Measurements from ENCODE around the gene ASXL1.

GRCh38 chr20:32458061-32458836, 100.1 kb downstream of the ASXL1 start:
- TF ChIP-seq CTCF (optimal IDR thresholded peaks at IDR 0.05 in 1 of 3, IDR thresholded peaks at IDR 0.05 in 1 of 3, conservative IDR thresholded peaks at IDR 0.05 in 1 of 3; ENCODE audit: extremely low read depth in 1 of 3, insufficient read depth in 2 of 3, low read length in 3 of 3) (no peak), EZH2 (IDR thresholded peaks at IDR 0.05; ENCODE audit: low read length) (no peak)

Measured in keratinocyte (primary cell).